Ishikawa (cell line): ENCODE data around the gene CDHR3.

Experiments used
- EGR1 ChIP-seq: IDR thresholded peaks from 2 replicates; pipeline ENCODE4 v1.6.1; 2012
- EP300 ChIP-seq: IDR thresholded peaks from 2 replicates; pipeline ENCODE4 v1.6.1; 2012; ENCODE audit warnings: borderline replicate concordance
- FOXM1 ChIP-seq: IDR thresholded peaks from 2 replicates; pipeline ENCODE4 v1.6.1; 2012; ENCODE audit warnings: low read depth, borderline replicate concordance
- NFIC ChIP-seq: IDR thresholded peaks from 2 replicates; pipeline ENCODE4 v1.6.1; 2012
- RAD21 ChIP-seq: IDR thresholded peaks from 2 replicates; pipeline ENCODE4 v1.6.1; 2012; ENCODE audit warnings: low read depth
- TF ChIP-seq, protein P1 (sequence below): IDR thresholded peaks from 2 replicates; pipeline ENCODE4 v1.6.1; 2012
- TF ChIP-seq, protein P2 (sequence below): IDR thresholded peaks from 2 replicates; pipeline ENCODE4 v1.6.1; 2012; ENCODE audit warnings: low read depth, mild to moderate bottlenecking

DNA sequence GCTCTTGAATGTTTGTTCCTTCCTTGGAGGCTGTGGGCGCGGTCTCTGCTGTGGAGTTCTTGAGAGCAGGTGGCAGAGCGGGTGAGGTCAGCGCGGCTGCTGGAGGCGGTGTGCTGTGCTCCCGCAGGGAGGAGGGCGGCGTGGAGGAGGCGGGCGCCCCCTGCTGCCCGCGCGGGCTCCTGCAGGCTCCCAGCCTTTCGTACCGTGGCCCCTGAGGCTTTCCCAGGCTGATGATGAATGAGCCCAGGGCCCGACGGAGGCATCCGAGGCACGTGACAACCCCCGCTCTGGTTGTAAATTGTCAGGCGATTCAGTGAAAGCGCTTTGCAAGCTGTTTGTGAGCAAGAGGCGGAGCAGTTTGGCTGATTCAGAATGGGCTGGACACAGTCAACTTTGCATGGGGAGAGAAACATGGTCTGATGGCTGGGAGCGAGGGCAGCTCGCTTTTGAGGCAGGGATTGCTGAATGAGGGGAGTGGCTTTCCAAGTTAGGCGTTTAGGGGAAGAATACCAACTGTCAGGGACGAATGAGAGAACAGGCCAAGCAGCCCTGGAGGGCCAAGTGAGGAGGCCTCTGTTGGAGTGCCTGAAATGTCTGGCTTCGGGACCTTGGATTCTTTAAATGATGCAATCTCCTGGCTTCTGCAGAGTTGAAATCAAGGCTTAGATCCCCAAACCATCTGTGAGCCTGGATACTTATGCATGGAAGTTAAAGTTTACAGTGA, 46.6 kb downstream of the CDHR3 start:
- no peak for TF ChIP-seq FOXM1
- no peak for TF ChIP-seq EP300
- TF ChIP-seq, protein P1, sequence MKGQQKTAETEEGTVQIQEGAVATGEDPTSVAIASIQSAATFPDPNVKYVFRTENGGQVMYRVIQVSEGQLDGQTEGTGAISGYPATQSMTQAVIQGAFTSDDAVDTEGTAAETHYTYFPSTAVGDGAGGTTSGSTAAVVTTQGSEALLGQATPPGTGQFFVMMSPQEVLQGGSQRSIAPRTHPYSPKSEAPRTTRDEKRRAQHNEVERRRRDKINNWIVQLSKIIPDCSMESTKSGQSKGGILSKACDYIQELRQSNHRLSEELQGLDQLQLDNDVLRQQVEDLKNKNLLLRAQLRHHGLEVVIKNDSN = peak; percentile 86
- TF ChIP-seq NFIC = no peak; the same call in 1 of the 2 replicates
- no peak for TF ChIP-seq EGR1
- TF ChIP-seq, protein P2, sequence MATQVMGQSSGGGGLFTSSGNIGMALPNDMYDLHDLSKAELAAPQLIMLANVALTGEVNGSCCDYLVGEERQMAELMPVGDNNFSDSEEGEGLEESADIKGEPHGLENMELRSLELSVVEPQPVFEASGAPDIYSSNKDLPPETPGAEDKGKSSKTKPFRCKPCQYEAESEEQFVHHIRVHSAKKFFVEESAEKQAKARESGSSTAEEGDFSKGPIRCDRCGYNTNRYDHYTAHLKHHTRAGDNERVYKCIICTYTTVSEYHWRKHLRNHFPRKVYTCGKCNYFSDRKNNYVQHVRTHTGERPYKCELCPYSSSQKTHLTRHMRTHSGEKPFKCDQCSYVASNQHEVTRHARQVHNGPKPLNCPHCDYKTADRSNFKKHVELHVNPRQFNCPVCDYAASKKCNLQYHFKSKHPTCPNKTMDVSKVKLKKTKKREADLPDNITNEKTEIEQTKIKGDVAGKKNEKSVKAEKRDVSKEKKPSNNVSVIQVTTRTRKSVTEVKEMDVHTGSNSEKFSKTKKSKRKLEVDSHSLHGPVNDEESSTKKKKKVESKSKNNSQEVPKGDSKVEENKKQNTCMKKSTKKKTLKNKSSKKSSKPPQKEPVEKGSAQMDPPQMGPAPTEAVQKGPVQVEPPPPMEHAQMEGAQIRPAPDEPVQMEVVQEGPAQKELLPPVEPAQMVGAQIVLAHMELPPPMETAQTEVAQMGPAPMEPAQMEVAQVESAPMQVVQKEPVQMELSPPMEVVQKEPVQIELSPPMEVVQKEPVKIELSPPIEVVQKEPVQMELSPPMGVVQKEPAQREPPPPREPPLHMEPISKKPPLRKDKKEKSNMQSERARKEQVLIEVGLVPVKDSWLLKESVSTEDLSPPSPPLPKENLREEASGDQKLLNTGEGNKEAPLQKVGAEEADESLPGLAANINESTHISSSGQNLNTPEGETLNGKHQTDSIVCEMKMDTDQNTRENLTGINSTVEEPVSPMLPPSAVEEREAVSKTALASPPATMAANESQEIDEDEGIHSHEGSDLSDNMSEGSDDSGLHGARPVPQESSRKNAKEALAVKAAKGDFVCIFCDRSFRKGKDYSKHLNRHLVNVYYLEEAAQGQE = no peak
- TF ChIP-seq RAD21 = peak; percentile 86
